Stimulated activated CD4-positive, alpha-beta T cell treated with anti-CD3 and anti-CD28 coated beads, Interleukin-1b, Interleukin-23, amount 100 ng/mL, for 24 hours (primary cell): ENCODE data around the gene EME2.
"Not testable (repeated sequence)": the region's sequence is repeated elsewhere in the genome, so short reads cannot be mapped to it uniquely, and the experiment has no call there.

Experiments
- DNase-seq, 4 experiments: peaks; one replicate each; pipeline ENCODE4 v3.0.0-alpha.2; 2020; ENCODE audit warnings: low read depth in 4 of 4, low spot score in 1 of 4

Gene EME2

GRCh38 chr16:1790611-1791255 is 18.1 kb downstream of the EME2 start:
- DNase-seq, result no peak

DNA sequence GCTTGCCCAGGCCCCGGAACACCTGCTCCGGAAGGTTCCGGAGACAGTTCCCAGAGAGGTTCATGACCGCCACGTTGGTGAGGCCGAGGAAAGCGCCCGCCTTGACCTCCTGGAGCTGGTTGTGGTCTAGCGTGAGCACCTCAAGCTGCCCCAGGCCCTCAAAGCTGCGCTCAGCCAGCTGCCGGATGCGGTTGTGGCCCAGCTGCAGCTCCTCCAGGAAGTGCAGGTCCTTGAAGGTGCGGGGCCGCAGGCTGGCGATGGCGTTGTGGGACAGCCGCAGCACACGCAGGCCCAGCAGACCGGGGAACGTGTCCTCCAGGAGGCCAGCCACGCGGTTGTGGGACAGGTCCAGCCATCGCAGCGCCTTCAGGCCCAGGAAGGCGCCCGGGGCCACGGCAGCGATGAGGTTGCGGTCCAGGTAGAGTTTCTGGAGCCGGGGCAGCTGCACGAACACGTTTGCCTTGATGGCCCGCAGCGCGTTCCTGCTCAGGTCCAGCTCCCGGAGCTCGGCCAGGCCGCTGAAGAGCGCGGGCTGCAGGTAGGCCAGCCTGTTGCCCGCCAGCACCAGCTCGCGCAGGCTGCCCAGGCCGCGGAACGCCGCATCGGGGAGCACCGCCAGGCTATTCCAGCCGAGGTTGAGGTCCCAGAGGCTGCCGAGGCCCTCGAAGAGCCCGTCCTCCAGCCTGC is 18.8 kb downstream of the EME2 start:
- DNase-seq, result no peak

GRCh38 chr16:1791943-1792812 is 19.6 kb downstream of the EME2 start:
- no peak for DNase-seq

DNA sequence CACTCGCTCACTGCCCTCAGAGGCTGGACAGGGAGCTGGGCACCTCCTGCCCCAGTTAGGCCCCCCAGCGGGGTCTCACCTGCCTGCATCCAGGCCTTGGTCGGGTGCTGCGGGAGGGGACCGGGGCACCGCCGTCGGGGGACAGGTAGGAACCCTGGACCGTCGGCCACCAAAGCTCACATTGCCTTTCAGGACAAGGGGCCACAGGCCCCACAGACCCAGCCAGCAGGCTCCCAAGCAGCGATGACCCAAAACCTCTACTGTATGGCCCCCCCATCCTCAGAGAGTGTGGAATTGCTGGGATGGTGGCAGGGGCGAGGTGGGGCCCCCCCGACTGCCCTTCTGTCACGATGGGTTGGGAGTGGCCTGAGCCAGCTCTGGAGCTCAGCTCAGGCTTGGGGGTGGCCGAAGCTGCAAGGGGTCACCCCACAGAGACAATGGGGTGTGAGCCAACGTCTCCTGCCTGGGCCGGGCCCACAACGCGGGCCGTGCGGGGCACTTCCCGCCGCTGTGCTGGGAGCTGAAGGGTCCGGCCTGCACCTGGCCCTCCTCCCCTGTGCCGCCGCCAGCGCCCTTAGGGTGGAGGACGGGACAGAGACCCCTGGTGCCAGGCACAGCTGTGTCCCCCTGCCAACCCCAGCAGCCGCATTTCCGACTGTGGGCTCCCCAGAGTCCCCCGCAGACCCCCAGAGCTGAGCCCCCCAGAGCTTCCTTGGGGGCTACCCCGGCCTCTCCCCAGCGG is 20.4 kb downstream of the EME2 start:
- DNase-seq, result no peak

GRCh38 chr16:1793578-1794220 is 21.1 kb downstream of the EME2 start, which contains the start of gene IGFALS:
IGFALS (minus strand) TSS chr16:1793705; CDS start chr16:1793652, 53 bp downstream.
- DNase-seq, result no peak

GRCh38 chr16:1794221-1794871 is 21.7 kb downstream of the EME2 start:
- no peak for DNase-seq

GRCh38 chr16:1794908-1795666 is 22.5 kb downstream of the EME2 start:
- no peak for DNase-seq

DNA sequence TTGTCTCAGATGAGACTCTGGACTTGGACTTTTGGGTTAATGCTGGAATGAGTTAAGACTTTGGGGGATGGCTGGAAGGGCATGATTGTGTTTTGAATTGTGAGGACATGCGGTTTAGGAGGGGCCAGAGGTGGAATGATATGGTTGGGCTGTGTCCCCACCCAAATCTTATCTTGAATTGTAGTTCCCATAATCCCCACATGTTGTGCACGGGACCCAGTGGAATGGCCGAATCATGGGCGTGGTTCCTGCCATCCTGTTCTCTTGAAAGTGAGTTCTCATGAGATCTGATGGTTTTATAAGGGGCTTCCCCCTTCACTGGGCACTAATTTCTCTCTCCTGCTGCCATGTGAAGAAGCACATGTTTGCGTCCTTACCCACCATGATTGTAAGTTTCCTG is 26.7 kb downstream of the EME2 start:
- not testable (repeated sequence) for DNase-seq

DNA sequence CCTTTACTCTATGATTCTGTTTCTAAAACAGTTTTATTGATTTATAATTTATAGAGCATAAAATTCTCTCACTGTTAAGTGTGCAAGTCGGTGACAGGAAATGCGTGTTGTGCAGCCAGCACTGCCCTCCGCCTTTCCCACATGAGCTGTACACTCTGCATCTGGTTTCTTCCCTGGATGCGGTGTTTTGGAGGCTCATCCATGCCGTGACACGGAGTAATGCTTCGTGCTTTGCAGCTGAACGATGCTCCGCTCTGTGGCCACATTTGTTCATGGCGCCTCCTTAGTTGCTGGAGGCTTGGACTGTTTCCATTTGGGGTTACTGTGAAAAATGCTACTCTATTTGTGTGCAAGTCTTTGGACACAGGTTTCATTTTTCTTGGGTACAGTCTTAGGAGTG is 28.1 kb downstream of the EME2 start:
- DNase-seq, result no peak

GRCh38 chr16:1807626-1808025 is 35.0 kb downstream of the EME2 start:
- DNase-seq, result no peak

DNA sequence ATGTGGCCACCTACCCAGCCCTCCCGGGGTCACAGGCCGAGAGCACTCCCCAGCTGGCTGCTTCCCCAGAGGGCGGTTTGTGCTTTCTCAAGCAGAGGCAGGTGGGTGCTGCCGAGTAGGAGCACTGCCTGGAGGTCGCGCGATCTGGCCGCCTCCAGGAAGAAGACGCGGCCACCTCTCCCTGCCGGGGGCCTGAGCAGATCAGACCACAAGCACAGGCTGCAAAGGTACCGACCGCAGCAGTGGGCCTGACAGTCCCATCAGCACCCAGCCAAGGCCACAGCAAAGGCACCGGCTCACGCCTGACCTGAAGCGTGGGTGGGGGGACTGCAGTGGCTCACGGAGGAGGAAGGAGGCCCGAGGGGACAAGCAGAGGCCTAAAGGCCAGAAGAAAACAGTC is 36.1 kb downstream of the EME2 start:
- no peak for DNase-seq

- no peak for DNase-seq
Measured at GRCh38 chr16:1809281-1809801, 36.7 kb downstream of the EME2 start.

GRCh38 chr16:1810106-1810505 is 37.5 kb downstream of the EME2 start:
- DNase-seq, result no peak

DNA sequence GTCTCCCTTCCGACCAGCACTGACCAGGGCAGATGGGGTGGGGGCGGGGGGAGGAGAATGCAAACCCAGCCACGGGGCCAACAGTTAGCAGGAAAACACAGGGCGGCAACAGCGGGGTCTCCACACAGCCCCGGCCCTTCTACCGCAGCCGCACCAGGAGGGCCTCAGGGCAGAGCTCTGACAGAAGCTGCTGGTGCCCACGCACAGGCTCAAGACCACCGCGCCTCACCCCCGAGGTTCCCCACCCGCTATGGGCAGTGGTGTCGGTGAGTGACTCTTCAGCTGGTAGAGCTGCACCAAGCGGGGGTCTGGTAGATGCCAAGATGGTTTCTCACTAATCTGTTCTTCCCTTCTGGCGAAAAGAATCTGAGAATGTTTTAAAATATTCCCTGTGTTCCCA is 37.9 kb downstream of the EME2 start:
- DNase-seq, result no peak

DNA sequence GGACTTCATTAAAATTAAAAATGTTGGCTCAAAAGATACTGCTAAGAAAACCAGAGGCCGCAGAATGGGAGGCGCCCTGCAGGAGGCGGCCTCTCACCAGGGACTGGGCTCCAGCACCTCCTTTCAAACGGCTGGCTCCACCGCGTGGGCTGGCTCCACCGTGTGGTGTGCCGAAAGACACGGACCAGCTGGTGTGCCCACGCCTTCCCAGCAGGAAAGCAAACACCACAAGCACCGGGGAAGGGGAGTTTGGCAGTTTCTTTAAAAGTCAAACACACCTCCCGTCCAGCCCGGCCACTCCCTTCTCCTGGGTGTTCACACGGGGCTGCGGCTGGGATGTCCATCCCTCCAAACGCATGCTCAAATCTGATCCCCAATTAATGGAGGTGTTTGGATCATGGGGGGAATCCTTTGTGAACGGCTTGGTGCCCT is 40.1 kb downstream of the EME2 start:
- DNase-seq, result peak in 2 of 4 experiments; percentile 16 to 59

DNA sequence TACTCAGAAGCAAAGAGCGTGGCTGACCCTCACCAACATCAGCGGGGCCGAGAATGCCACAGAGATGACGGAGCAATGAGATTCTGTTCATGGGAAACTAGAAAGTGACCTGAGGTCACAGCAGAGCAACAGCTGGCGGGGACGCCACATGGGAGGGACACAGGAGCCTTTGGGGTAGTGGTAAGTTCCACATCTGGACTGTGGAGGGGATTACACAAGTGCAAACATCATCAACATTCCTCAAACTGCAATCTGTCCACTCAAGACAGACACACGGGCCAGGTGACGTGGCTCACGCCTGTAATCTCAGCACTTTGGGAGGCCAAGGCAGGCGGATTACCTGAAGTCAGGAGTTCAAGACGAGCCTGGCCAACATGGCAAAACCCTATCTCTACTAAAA is 42.9 kb downstream of the EME2 start:
- DNase-seq, result no peak

GRCh38 chr16:1816396-1817275 is 44.0 kb downstream of the EME2 start:
- DNase-seq, result no peak

DNA sequence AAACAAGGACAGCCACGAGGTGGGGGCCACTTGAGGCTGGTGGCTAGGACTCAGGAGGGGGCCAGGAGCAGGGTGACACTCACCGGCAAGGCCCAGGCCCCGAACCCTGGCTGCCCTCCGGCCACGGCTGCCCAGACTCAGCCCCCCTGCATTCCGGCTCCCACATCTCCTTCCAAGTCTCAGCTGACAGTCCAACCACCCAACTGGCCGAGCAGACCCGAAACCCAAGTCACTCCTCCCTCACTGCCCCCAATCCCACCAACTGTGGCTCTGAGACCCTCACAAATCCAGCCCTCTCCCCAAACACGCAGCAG is 44.6 kb downstream of the EME2 start:
- no peak for DNase-seq
